Neutrophil (primary cell): ENCODE measurements around the gene BARHL2.

ENCODE experiments used
- H3K27ac ChIP-seq: fragments of 200-600 bp; sonication (generic); 2 replicates; pipeline ENCODE4 v1.5.1; 2016; ENCODE audit warnings: mild to moderate bottlenecking, moderate library complexity
- H3K27me3 ChIP-seq: fragments of 200-600 bp; sonication (generic); 2 replicates; pipeline ENCODE4 v1.6.0; 2016; ENCODE audit warnings: mild to moderate bottlenecking
- H3K36me3 ChIP-seq: fragments of 200-600 bp; sonication (generic); 2 replicates; pipeline ENCODE4 v1.5.1; 2017
- H3K4me1 ChIP-seq, 2 experiments: fragments of 200-600 bp in 1 of 2; sonication (generic) in 1 of 2; 1 replicate in 1 of 2; 2 replicates in 1 of 2; pipeline versions ENCODE4 v1.5.1 to v1.6.1; 2013 to 2016; ENCODE audit warnings: low read depth in 1 of 2, low read length in 1 of 2, mild to moderate bottlenecking in 1 of 2, moderate library complexity in 1 of 2; ENCODE audit not compliant: control insufficient read depth in 1 of 2, insufficient read depth in 1 of 2
- H3K4me3 ChIP-seq, 2 experiments: fragments of 200-600 bp in 1 of 2; sonication (generic) in 1 of 2; 1 replicate in 1 of 2; 2 replicates in 1 of 2; pipeline ENCODE4 v1.5.1; 2013 to 2016; ENCODE audit warnings: low read depth in 1 of 2, low read length in 1 of 2, mild to moderate bottlenecking in 1 of 2, moderate library complexity in 1 of 2
- H3K9me3 ChIP-seq: fragments of 200-600 bp; sonication (generic); 2 replicates; pipeline ENCODE4 v1.5.1; 2016
- TF ChIP-seq, protein P1 (sequence below): fragments of 200-600 bp; sonication (generic); IDR thresholded peaks from 2 replicates; pipeline ENCODE4 v1.5.1; 2016; ENCODE audit warnings: antibody characterized with exemption

The BARHL2 gene

DNA sequence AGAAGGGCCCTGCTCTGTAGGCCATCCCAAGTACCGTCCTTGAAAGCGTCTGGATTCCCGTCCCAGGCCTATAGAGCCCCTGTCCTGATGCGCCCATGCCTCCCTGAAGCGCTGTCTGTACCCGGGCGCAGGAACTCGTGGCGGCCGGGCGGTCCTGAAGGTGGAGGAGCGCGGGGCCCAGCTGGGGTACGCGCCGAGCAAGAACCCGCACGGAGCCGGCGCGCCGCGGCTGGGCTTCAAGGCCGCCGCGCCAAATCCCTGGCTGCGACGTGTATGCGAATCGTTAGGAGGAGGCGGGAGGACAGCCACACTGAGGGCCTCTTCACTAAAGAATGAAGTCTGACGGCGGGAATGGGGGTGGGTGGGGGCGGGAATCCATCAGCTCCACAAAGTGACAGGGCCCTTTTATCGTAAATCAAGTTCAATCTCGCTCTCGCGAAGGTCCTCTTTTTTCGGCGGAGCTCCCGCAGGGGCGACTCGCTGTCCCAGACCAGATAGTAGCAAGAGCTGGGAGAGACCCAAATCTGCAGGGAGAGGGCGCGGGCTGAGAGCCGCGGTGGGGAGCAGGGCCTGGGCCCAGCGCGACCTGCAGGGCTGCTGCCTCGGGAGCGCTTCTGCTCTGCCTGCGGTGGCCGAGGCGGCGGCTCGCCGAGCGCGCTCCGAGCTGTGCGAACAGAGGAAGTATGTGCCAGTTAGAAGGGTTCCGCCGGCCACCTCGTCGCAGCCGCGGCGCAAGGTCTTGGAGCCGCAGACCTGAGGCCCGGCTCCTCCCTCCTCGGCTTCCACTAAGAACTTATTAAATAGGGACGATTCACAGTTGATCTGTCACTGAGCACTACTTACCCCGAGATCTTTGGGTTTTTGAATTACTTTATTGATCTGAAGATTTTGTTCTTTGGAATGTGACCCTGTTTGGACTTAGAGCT lies 10.4 kb downstream of the BARHL2 start:
- Histone ChIP-seq H3K36me3 (no peaks in the 10 kb centered on the region), H3K4me1 (peaks cover 4 to 7% of the 10 kb centered on the region in 2 experiments), H3K9me3 (no peaks in the 10 kb centered on the region), H3K27me3 (peaks cover 99% of the 10 kb centered on the region), H3K4me3 (no peak overlapping the region), H3K27ac (no peak overlapping the region)
- TF ChIP-seq, protein P1, sequence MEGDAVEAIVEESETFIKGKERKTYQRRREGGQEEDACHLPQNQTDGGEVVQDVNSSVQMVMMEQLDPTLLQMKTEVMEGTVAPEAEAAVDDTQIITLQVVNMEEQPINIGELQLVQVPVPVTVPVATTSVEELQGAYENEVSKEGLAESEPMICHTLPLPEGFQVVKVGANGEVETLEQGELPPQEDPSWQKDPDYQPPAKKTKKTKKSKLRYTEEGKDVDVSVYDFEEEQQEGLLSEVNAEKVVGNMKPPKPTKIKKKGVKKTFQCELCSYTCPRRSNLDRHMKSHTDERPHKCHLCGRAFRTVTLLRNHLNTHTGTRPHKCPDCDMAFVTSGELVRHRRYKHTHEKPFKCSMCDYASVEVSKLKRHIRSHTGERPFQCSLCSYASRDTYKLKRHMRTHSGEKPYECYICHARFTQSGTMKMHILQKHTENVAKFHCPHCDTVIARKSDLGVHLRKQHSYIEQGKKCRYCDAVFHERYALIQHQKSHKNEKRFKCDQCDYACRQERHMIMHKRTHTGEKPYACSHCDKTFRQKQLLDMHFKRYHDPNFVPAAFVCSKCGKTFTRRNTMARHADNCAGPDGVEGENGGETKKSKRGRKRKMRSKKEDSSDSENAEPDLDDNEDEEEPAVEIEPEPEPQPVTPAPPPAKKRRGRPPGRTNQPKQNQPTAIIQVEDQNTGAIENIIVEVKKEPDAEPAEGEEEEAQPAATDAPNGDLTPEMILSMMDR = no peak

DNA sequence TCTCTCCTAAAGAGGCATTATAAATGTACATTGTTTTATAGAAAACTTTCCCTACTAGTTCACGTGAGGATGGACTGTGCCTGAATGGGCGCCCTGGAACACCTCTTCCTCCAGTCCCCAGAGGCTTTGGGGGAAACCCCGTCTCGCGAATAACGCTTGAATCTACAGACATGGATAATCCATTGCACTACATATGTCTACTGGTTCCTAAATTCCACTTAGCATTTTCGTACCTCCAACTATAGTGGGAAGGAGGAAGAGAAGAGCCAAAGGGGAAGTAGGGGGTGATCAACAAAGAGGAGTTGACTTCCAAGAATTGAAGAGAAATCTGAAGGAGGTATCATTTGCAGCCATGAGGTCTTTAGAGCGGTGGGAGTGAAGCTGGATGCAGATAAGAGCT lies 11.1 kb downstream of the BARHL2 start:
- Histone ChIP-seq H3K27me3 (peaks cover 99% of the 10 kb centered on the region), H3K27ac (no peak overlapping the region), H3K9me3 (no peaks in the 10 kb centered on the region)

DNA sequence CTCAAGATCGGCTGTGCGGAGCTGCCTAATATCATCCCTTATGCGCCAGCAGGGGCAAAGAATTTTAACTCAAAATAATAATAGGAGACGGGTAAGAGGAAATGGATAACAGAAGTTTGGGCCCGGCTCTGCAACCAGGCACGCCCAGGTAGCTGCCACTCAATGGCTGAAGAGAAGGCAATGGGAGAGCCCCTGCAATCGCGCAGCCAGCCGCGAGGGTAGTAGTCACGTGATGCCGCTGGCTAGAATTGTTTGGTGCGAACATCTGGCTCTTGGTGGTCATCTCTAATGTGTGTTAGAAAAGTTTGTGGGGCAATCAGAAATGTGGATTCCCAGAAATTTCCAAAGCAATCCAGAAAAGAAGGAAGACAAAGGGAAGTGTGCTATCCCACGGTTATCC lies 12.3 kb downstream of the BARHL2 start:
- Histone ChIP-seq H3K9me3 (no peaks in the 10 kb centered on the region), H3K4me3 (no peak overlapping the region), H3K27me3 (peaks cover 98% of the 10 kb centered on the region), H3K4me1 (peaks cover 4 to 7% of the 10 kb centered on the region in 2 experiments), H3K27ac (no peak overlapping the region), H3K36me3 (no peaks in the 10 kb centered on the region)
- TF ChIP-seq, protein P1 = no peak

More for the DNA sequence above, 11.1 kb downstream of the BARHL2 start:
- H3K4me3 ChIP-seq = no peak overlapping the region
- peaks cover 4 to 7% of the 10 kb centered on the region in 2 experiments for H3K4me1 ChIP-seq
- H3K36me3 ChIP-seq = no peaks in the 10 kb centered on the region
- TF ChIP-seq, protein P1 = no peak

DNA sequence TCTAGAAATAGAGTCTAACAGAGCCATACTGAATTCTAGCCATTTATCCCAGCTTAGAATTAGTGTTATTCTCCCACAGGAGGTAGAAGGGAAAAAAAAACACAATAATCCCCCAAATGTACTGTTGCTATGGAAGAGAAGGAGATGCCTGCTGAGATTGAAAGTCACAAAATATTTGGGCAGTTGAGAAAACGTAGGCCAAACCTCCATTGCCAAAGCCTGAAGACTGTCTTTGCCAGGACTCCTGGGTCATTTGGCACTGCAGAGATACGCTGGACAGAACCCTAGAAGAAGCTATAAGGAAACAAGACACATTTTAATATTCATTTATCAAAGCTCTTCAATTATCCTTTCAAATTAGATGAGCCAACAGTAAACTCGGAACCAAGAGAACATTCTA lies 22.3 kb downstream of the BARHL2 start:
- no peaks in the 10 kb centered on the region for H3K4me1 ChIP-seq
- no peaks in the 10 kb centered on the region for H3K9me3 ChIP-seq
- TF ChIP-seq, protein P1 = no peak
- no peak overlapping the region for H3K27ac ChIP-seq
- H3K27me3 ChIP-seq = peaks cover 78% of the 10 kb centered on the region
- no peak overlapping the region for H3K4me3 ChIP-seq
- H3K36me3 ChIP-seq = no peaks in the 10 kb centered on the region

DNA sequence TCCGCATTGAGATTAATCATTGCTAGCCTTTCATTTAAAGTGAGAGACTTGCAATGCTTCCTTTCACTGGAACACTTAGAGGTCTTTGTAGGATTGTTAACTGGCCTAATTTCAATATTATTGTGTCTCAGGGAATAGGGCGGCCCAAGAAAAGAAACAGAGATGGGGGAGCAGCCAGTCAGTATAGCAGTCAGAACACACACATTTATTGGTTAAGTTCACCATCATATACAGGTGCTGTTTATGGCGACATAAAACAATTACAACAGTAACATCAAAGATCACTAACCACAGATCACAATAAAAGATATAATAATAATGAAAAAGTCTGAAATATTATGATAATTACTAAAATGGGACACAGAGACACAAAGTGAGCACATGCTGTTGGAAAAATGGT lies 29.4 kb downstream of the BARHL2 start:
- Histone ChIP-seq H3K9me3 (no peaks in the 10 kb centered on the region), H3K4me3 (no peak overlapping the region), H3K27ac (no peak overlapping the region), H3K27me3 (peaks cover 27% of the 10 kb centered on the region), H3K36me3 (no peaks in the 10 kb centered on the region), H3K4me1 (no peaks in the 10 kb centered on the region)
- TF ChIP-seq, protein P1 = no peak
